ENCODE measurements around the gene NALCN.

The NALCN gene

DNA sequence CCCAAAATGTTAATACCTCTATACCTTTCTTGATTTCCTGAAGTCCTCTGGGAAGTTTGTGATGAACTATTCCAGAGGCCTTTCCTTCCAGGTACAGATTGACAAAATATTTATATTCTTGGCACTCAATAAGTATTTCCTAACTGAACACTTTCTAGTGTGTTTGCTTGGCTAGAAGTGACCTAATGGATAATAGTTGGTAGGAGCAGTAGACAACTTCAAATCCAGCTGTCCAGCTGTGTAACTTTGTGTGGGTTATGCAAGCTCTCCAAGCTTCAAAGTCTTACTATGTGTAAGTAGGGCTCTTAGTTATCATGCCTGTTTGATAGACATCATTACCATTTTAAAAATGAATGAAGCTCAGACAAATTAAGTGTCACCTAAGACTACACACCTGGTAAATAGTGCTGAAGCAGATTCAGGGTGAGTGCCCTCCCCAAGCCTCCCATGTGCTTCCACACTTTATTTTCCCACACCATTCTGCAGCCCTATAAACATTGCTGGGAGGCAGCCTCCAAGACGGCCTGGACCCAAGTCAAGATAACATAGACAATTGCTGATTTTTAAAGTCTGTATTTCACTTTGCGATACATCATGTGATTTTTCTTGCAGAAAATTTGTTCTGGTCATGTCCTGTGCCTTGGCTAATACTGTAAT lies 196.6 kb downstream of the NALCN start:
- DNase-seq (ENCODE audit: extremely low spot score, insufficient read length, low read depth) (no peak), FAIRE-seq (no peak)

DNA sequence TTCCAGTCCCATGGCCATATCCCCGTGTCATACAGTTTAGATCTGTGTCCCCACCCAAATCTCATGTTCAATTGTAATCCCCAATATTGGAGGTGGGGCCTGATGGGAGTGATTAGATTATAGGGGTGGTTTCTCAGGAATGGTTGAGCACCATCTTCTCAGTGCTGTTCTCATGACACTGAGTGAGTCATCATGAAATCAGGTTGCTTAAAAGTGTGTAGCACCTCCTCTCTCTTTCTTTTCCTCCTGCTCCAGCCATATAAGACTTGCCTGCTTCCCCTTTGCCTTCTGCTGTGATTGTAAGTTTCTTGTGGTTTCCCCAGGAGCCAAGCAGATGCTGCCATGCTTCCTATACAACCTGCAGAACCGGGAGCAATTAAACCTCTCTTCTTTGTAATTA lies 197.8 kb downstream of the NALCN start:
- no peak for FAIRE-seq
- DNase-seq (ENCODE audit: extremely low spot score, insufficient read length, low read depth) = no peak

DNA sequence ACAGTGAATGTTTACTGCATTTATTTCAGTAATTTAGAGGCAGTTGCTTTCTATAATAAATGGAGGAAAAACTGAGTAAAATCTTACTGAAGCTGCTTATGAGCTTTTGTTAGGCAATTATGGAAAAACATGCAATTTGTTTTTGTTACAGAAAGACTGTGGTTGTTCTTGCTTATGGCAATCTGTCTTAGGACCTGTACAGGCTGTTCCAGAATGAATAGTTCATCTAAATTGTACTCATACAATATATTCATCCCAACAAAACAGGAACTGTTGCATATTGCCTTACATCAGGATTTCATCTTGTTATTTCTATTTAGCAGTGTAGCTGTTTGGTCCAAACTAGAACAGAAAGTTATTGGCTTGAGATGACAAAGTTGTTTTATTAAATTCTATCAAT lies 199.2 kb downstream of the NALCN start:
- DNase-seq (ENCODE audit: extremely low spot score, insufficient read length, low read depth) (no peak), FAIRE-seq (no peak)

DNA sequence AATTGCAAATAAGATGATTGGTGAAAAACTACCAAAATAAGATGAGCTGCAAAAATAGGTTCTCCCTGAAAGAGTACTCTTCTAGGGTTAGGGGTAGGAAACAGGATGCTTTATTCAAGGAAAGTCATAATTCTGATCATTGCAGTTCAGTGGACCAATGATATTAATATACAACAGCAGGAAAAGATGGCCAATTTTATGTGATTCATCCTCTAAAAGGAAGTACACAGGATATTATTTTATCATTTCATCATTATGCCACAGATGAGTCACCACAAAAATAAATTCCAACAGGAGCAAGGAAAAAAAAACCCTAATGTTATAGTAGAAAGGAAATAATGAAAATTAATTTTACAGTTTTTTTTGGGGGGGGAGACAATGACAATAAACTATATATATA lies 205.0 kb downstream of the NALCN start:
- DNase-seq (ENCODE audit: extremely low spot score, insufficient read length, low read depth) = no peak
- no peak for FAIRE-seq

DNA sequence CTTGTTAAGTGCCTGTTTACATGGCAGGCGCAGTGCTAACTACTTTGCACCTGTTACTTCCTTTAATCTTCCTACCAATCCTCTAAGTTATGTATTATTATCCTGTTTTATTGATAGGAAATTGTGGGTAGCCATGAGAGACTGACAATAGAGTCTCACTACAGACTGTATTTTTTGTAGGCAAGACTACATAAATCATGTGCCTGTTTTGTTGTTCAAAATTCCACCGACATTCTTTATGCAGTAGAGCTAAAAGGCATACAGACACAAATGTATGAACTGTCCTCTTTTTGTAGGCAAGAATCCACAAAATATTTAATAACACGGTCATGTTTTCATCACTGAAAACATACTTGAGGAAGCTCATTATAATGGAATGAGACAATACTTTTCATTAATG lies 205.5 kb downstream of the NALCN start:
- FAIRE-seq (no peak), DNase-seq (ENCODE audit: extremely low spot score, insufficient read length, low read depth) (no peak)

DNA sequence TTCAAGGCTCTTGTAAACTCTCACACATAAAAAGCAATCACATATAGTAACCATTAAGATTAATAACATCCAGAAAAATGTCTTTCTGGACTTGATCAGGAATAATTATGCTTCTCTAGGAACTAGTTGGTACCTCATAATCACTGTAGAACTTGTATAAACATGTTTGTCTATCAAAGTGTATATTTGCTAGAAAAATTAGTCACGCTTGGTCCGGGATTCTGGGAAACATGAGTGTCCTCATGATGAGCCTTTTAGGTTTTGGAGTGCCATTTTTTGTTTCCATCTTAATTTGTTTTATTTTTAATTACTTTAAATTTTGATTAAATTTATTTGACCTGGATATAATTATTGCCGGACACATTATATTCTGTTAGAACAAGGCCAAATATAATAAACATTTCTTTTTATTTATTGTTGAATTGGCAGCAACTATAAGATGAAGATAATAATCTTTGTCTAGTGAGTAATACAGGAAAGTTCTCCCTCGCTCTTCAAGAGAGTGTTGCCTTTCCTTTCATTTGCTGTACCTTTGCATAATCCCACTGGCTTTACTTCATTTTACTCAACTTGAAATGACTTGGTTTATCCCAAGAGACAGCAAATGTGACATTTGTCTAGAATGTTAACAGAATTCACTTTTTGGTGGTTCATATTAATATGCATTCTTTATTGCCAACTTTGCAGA lies 207.0 kb downstream of the NALCN start:
- FAIRE-seq (no peak), DNase-seq (ENCODE audit: extremely low spot score, insufficient read length, low read depth) (no peak)

DNA sequence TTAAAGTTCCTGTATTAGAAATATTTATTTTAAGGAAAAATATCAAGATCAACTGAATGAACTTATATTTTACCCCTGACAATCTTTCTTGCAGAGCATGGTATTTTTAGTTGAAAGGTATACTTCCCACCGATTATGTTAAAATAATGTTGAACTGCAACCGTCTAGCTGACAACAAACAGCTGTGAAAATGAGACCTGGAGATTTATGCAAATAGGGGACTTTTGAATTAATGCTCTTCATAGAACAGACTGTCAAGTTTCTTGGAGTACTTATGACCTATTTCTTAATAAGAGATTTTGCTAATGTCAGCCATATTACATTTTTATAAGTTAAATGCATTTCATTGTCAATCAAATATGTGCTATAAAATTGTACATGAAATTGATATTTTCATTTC lies 210.9 kb downstream of the NALCN start:
- DNase-seq (ENCODE audit: extremely low spot score, insufficient read length, low read depth) (no peak), FAIRE-seq (no peak)

DNA sequence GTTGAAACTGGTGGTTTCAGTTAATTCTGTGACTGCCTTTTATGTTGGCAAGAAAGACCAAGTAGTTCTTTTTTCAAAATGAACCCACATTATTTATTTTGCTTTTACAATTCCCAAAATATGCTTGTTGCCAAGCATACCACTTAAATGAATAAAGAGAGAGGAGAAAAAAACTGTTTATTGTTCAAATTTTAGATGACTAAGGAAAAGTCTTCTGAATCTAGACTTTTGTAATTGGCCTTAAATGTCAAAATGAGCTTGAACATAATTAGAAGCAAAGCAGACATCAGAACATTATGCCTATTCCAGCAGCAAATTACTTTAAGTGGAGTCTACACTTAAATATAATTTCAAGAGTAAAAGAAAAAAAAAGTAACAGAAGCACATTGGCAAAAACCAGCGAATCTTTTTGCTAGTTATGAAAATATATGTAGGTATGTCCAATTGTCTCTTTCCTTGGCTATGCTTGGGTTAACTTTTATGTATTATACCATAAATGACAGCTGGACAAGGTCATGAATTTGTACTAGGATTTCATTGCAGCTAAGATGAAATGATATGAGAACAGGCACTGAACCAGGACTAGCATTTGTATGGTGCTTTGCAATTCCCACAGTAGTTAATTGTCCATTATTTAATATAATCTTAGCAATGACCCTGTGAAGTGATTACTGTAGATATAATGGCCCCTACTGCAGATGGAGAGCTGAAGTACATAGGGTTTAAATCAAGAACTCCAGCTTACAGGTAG lies 211.9 kb downstream of the NALCN start:
- DNase-seq (ENCODE audit: extremely low spot score, insufficient read length, low read depth) = no peak
- no peak for FAIRE-seq

DNA sequence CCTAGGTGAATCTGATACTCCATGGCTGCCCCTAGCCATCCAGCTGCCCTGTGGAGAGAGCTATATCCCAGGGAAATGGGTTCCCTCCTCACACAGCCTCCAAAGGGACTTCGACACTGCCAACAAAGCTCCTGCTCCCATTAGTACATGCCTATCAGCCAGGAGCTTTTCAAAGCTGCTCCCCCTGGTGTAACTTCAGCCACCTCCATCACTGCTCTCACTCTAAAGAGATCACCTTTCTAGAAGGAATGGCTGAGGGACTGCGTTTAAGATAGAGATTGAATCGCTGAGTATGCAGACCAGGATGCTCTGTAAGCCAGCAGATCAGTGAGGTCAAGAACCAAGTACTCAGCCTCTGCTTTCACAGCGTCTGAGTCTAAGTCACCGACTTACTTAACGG lies 213.7 kb downstream of the NALCN start:
- DNase-seq (ENCODE audit: extremely low spot score, insufficient read length, low read depth) (no peak), FAIRE-seq (no peak)

DNA sequence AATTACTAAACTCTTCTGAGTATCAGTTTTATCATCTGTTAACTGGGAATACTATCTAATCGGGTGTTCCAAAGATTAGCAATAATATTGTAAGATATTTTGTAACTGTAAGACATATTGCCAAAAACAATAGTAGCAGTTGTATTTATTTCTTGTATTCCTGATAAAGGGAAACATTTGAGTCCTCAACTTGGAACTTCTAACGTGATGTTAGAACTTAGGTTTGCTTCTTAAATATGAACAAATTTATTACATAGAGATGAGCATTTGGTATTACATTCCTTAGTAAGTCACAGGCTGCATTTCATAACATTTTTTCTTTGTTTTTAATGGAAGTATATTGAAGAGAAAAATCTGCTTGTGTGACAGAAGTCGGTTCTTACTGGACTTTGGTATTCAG lies 225.3 kb downstream of the NALCN start:
- DNase-seq (ENCODE audit: extremely low spot score, insufficient read length, low read depth) = no peak
- FAIRE-seq = no peak

DNA sequence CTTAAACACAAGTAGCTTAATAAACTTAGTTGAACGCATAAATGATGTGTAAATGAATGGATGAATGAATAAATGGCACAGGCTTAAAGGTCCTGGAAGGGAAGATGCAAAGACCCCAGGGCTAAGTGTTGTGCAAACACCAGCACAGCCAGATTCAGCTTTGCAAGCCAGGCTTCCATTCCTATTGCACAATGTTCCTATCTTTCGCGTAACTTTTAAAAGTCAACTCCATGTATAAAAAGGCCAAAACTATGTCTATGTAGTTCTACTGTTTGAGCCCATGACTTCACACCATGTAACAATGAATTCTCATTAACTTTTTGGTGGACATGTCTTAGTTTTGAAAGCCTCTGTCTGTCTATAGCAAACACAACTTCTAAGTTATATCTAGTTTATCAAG lies 226.0 kb downstream of the NALCN start:
- no peak for DNase-seq (ENCODE audit: extremely low spot score, insufficient read length, low read depth)
- FAIRE-seq = no peak

DNA sequence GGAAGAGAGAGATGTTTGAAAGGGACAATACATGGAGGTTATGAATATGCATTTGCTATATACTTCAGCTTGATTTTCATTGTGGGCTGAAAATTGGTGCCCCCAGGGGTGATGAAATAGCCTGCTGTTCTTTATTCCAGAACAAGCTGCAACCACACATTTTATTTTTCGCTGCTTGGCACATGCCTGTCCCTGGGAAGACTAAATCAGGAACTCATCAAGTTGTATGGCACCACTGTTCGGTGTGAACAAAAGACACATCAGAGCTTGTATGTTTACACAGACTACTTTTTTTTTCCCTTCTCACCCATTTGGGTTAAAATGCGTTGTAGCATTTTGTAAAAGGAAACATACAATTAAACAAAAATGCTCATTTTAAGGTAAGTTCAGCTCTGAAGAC lies 230.7 kb downstream of the NALCN start:
- FAIRE-seq = no peak
- no peak for DNase-seq (ENCODE audit: extremely low spot score, insufficient read length, low read depth)

DNA sequence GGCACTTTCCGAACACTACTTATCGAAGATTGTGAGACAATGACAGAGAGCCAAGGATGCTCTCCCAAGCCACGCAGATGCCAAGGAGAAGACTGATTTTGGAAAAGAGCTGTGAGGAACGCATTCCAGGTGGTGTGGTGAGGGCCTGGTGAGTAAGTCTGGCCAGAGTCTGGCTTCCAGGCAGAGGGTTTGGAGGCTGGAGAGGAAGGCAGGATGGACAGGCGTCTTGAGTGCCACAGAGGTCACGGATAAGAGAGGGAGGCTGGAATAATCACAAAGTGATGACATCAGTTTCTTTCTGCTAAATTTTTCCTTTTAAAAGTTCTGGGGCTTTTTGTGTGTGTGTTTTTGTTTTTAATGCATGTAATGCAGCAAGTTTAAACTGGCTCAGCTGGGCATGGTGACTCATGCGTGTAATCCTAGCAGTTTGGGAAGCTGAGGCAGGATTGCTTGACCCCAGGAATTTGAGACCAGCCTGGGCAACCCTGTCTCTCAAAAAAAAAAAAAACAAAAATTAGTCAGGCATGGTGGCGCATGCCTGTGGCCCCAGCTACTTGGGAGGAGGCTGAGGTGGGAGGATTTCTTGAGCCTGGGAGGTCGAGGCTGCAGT lies 235.1 kb downstream of the NALCN start:
- FAIRE-seq (no peak), DNase-seq (ENCODE audit: extremely low spot score, insufficient read length, low read depth) (no peak)

DNA sequence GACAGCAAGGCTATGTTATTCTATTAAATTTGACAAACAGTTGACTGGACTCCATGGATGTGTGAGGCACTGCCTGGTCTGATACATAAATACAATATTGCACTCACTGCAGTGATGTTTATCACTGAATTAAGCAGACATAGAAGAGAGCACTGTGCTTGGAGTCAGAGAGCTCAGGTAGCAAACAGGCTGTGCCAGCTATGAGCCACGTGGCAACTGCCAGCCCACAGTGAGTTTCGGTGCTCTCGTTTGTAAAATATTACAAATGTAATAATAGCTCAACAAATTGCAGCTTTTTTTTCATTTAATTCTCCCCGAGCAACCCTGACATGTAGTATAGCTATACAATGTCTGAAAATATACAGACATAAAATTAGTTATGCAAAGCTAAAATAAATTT lies 237.3 kb downstream of the NALCN start:
- FAIRE-seq = no peak
- no peak for DNase-seq (ENCODE audit: extremely low spot score, insufficient read length, low read depth)

DNA sequence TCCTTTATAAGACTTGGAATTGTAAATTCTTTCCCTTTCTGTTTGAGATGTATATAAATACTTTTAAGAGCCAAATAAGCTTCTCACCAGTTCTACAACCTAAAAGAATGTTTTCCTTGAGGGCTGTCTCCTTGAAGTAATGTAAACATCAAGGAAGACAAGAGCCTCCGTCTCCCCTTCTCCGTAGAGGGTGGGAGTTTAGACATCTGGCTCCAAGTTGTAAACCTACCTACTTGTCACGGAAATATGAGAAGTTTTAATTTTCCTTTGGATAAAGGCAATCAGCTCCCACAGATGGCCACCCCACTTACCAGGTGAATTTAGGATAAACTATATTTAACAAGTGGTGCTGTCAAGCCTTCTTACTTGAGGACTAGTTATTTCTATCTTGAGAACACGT lies 237.9 kb downstream of the NALCN start:
- no peak for FAIRE-seq

DNA sequence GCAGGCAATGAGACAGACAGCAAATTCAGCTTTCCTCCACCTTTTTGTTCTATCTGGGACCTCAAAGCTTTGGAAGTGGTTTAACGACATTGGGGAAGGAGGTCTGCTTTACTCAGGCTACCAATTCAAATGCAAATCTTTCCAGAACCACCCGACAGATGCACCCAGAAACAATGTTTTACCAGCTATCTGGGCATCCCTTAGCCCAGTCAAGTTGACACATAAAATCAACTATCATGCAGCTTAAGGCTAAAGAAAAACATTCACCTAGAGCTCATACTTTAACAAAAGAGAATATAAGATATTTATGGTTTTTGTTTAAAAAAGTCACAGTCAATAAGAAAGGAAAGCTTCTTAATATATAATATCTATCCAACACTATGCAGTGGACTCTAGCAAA lies 246.0 kb downstream of the NALCN start:
- DNase-seq (ENCODE audit: extremely low spot score, insufficient read length, low read depth) (no peak), FAIRE-seq (no peak)

More for the DNA sequence above, 237.9 kb downstream of the NALCN start:
- DNase-seq (ENCODE audit: extremely low spot score, insufficient read length, low read depth) = no peak

DNA sequence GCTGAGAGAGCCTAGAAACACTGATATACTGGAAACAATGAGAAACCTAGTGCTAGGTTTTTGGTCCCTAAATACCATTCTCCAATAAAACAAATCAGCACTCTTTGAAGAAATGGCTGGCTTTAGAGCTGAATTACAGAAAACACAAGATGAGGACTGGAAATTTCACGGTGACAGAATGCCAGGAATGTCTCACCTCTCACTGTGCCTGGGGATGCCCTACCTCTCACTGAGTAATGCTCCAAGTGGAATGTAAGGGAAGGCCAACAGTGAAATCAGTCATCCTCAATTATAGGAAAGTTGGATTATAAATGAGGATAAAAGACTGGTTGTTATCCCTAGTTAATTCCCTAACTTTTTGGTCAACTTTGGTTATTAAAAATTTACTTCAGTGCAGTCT lies 259.0 kb downstream of the NALCN start:
- FAIRE-seq (peak; percentile 31), DNase-seq (ENCODE audit: extremely low spot score, insufficient read length, low read depth) (no peak)

DNA sequence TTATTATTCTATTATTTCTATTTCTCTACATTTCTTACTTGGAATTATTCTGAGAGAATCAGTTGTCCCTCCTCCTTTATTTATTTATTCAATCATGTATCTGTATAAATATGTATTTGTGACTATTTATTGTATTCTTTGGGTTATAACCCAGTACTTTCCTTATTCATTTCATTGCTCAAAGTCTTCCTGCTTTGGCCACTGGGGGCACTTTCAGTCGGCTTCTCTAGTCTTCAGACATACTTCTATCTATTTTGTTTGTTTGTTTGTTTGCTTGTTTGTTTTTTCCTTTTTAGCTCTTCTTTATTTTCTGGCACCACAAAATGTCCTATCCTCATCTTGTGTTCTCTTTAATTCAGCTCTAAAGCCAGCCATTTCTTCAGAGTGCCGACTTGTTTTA lies 260.4 kb downstream of the NALCN start:
- FAIRE-seq (no peak), DNase-seq (ENCODE audit: extremely low spot score, insufficient read length, low read depth) (no peak)

DNA sequence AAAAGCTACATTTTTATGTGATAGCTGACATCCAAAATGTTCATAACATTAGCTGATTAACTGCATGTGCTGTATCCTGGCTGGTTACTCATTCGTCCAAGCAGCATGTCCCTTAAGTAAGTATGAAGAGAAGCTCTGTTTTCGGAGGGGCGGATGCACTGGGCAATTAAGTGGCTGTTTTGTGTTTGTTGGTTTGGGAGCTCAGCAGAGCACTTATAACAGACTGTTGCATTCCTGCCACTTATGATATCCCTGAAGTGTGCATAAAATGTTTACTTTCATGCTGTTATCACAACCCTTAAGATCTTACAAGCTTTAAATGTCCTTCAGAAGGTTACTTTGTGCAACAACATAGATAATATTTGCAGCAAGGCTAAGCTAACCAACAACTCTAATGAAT lies 264.1 kb downstream of the NALCN start:
- DNase-seq (ENCODE audit: extremely low spot score, insufficient read length, low read depth) (no peak), FAIRE-seq (no peak)

DNA sequence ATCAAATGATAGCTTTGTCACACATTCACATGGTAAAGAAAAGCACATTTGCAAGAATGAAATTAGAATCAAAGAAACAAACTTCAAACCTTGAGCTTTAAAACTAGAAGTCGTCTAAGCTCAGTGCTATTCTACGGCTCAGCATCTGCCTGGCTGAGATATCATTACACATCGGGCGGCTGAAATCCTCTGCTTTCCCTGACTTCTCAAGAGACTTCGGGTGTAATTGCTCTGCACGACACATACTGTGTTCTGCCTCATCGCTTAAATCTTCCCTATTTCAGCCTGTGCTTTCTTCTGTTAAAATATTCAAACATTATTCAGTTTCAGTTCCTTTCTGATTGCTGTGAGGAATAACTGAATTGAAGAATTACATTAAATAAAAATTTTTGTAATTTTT lies 265.3 kb downstream of the NALCN start:
- DNase-seq (ENCODE audit: extremely low spot score, insufficient read length, low read depth) (no peak), FAIRE-seq (no peak)

DNA sequence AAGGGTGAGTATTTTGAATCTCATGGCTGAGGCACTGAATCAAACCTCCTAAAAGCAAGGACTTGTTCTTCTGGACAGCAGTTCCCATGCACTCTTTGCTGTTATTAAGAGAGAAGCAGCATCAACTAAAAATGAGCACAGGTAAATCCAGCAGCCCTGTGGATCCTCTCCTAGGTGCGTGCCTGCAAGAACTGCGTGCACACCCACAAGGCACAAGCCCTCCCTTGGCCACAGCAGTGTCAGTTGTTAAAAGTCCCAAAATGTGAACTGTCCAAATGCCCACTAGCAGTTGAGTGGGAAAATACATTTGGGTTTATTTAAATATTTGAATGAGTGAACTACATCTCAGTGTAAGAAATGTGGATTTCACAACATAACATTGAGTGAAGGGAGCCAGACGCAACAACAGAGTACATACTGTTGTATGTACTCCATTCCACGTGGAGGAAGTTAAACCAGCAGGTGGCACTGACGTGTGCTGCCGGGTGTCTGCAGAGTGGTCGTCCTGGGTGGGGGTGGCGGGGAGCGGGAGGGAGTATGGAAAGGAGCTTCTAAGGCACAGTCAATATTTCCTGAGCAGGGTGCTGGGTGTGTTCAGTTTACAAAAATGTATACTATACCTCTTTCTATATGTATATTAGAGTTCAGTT lies 266.4 kb downstream of the NALCN start:
- FAIRE-seq (no peak), DNase-seq (ENCODE audit: extremely low spot score, insufficient read length, low read depth) (no peak)
